HepG2 (cell line): ENCODE data around the gene NLRC3. TPM values are rescaled to one million over a fixed set of nuclear protein-coding genes. Genes with fewer than 3 reads are reported as not detected.
A peak's percentile ranks its signal among the peaks of the same experiment; 100 is the strongest.

Experiments
- CHCHD3 ChIP-seq: sonication (generic); formaldehyde crosslinking; IDR thresholded peaks from 2 replicates; pipeline ENCODE4 v1.8.0; 2022; ENCODE audit warnings: mild to moderate bottlenecking, missing genetic modification reagents, moderate library complexity
- CREB1 ChIP-seq, 2 experiments: fragments of 450-650 bp in 1 of 2; IDR thresholded peaks; 2 replicates each; pipeline ENCODE4 v1.6.1; 2016 to 2017; ENCODE audit warnings: control low read depth in 1 of 2, mild to moderate bottlenecking in 1 of 2, missing compliant biosample characterization in 1 of 2, missing genetic modification characterization in 1 of 2
- DMTF1 ChIP-seq: sonication (generic); formaldehyde crosslinking; IDR thresholded peaks from 2 replicates; pipeline ENCODE4 v1.4.0; 2020; ENCODE audit warnings: mild to moderate bottlenecking, missing genetic modification reagents
- DNMT1 ChIP-seq: sonication (generic); formaldehyde crosslinking; IDR thresholded peaks from 2 replicates; pipeline ENCODE4 v1.5.1; 2020; ENCODE audit warnings: mild to moderate bottlenecking, missing genetic modification reagents
- HBP1 ChIP-seq: IDR thresholded peaks from 2 replicates; pipeline ENCODE4 v1.6.1; 2016; ENCODE audit warnings: low read depth, control low read depth
- KMT2A ChIP-seq: sonication (generic); formaldehyde crosslinking; IDR thresholded peaks from 2 replicates; pipeline ENCODE4 v1.4.0; 2020; ENCODE audit warnings: missing genetic modification reagents
- MAX ChIP-seq: IDR thresholded peaks from 2 replicates; pipeline ENCODE4 v1.6.1; 2012; ENCODE audit warnings: inconsistent platforms
- MED8 ChIP-seq: sonication (generic); formaldehyde crosslinking; IDR thresholded peaks from 2 replicates; pipeline ENCODE4 v1.8.1; 2023; ENCODE audit warnings: mild to moderate bottlenecking, missing genetic modification reagents; ENCODE audit not compliant: insufficient replicate concordance
- MXI1 ChIP-seq: IDR thresholded peaks from 3 replicates; pipeline ENCODE4 v1.6.1; 2012; ENCODE audit warnings: low read depth, low read length, inconsistent platforms, borderline replicate concordance
- POGZ ChIP-seq: sonication (generic); formaldehyde crosslinking; IDR thresholded peaks from 2 replicates; pipeline ENCODE4 v1.4.0; 2020; ENCODE audit warnings: mild to moderate bottlenecking, missing genetic modification reagents
- REPIN1 ChIP-seq: sonication (generic); formaldehyde crosslinking; IDR thresholded peaks from 2 replicates; pipeline ENCODE4 v1.8.0; 2022; ENCODE audit warnings: missing genetic modification reagents, low read depth, mild to moderate bottlenecking, borderline replicate concordance
- SP1 ChIP-seq, 2 experiments: fragments of 450-650 bp in 1 of 2; sonication (generic) in 1 of 2; formaldehyde crosslinking in 1 of 2; IDR thresholded peaks; 2 replicates each; pipeline versions ENCODE4 v1.4.0 to v1.6.1; 2016 to 2020; ENCODE audit warnings: missing genetic modification reagents in 1 of 2
- SP4 ChIP-seq: sonication (generic); formaldehyde crosslinking; IDR thresholded peaks from 2 replicates; pipeline ENCODE4 v1.8.1; 2023; ENCODE audit warnings: mild to moderate bottlenecking, missing genetic modification reagents
- TBX3 ChIP-seq: fragments of 450-650 bp; IDR thresholded peaks from 2 replicates; pipeline ENCODE4 v1.6.1; 2017; ENCODE audit warnings: antibody characterized with exemption, mild to moderate bottlenecking, inconsistent platforms, borderline replicate concordance
- TFDP2 ChIP-seq: sonication (generic); formaldehyde crosslinking; IDR thresholded peaks from 2 replicates; pipeline ENCODE4 v1.4.0; 2020; ENCODE audit warnings: missing genetic modification reagents
- YEATS2 ChIP-seq: sonication (generic); formaldehyde crosslinking; IDR thresholded peaks from 2 replicates; pipeline ENCODE4 v1.4.0; 2020; ENCODE audit warnings: missing genetic modification reagents, borderline replicate concordance
- ZBTB7B ChIP-seq: sonication (generic); formaldehyde crosslinking; IDR thresholded peaks from 2 replicates; pipeline ENCODE4 v1.4.0; 2020; ENCODE audit warnings: missing genetic modification reagents
- ZFY ChIP-seq: sonication (generic); formaldehyde crosslinking; IDR thresholded peaks from 2 replicates; pipeline ENCODE4 v1.4.0; 2020; ENCODE audit warnings: missing genetic modification reagents
- ZNF101 ChIP-seq: sonication (generic); formaldehyde crosslinking; IDR thresholded peaks from 2 replicates; pipeline ENCODE4 v1.4.0; 2020; ENCODE audit warnings: mild to moderate bottlenecking, low read depth, missing genetic modification reagents, borderline replicate concordance
- ZNF562 ChIP-seq: sonication (generic); formaldehyde crosslinking; IDR thresholded peaks from 2 replicates; pipeline ENCODE4 v1.8.0; 2022; ENCODE audit warnings: missing genetic modification reagents, borderline replicate concordance
- ZNF724P ChIP-seq: sonication (generic); formaldehyde crosslinking; IDR thresholded peaks from 2 replicates; pipeline ENCODE4 v1.8.0; 2022; ENCODE audit warnings: missing genetic modification reagents, borderline replicate concordance
- ZNF747 ChIP-seq: sonication (generic); formaldehyde crosslinking; IDR thresholded peaks from 2 replicates; pipeline ENCODE4 v1.8.1; 2023; ENCODE audit warnings: missing genetic modification reagents, mild to moderate bottlenecking, borderline replicate concordance
- ZNF850 ChIP-seq: sonication (generic); formaldehyde crosslinking; conservative IDR thresholded peaks from 2 replicates; pipeline ENCODE4 v1.9.0; 2021; ENCODE audit warnings: mild to moderate bottlenecking, missing genetic modification reagents
- polyA plus RNA-seq, 8 experiments: library from polyadenylated mRNA; depleted of rRNA in 3 of 8; stranded (reverse) in 7 of 8; unstranded in 1 of 8; fragments of >200 nt; fragmentation: Illumina TruSeq in 4 of 8; extraction: Trizol in 4 of 8; gene quantifications; 2 replicates each; pipeline versions ENCODE4 v1.2.1 to v1.2.3, GENCODE V29; 2011 to 2016; ENCODE audit warnings: low read depth in 4 of 8, missing spikeins in 1 of 8, mixed read lengths in 1 of 8; ENCODE audit not compliant: insufficient read depth in 1 of 8
- total RNA-seq, 5 experiments: library from RNA; depleted of rRNA; stranded (reverse); fragments of >200 nt; fragmentation: Illumina TruSeq; extraction: Trizol; gene quantifications; 2 replicates each; pipeline ENCODE4 v1.2.3, GENCODE V29; 2016; ENCODE audit warnings: low read depth in 1 of 5

NLRC3 gene
- total and polyA plus RNA-seq, 2 of the 13 experiments (the other 11 are each of a cell fraction or from before 2014, with no cell fraction given), result not detected

GRCh38 chr16:3596101-3596861 lies 19.1 kb upstream of the NLRC3 start (continued):
- TF ChIP-seq TBX3 (peak; percentile 24; the same call in 1 of the 2 replicates), DNMT1 (no peak), POGZ (peak; percentile 47; the same call in 1 of the 2 replicates), MAX (peak; percentile 90), DMTF1 (CRISPR knock-in tag) (no peak), TFDP2 (CRISPR knock-in tag) (peak; percentile 85), MED8 (no peak), HBP1 (CRISPR knock-in tag) (0 out of 2 replicates have a peak, but pooled peaks have one; percentile 28), MXI1 (peak; percentile 63; the same call in 1 of the 3 replicates), ZFY (CRISPR knock-in tag) (peak; percentile 85), ZNF850 (CRISPR knock-in tag) (no peak), REPIN1 (CRISPR knock-in tag) (peak; percentile 92; the same call in 1 of the 2 replicates), SP1 (IDR thresholded peaks at IDR 0.05) (no peak), SP1 (CRISPR knock-in tag; IDR thresholded peaks at IDR 0.05) (peak; percentile 51; the same call in 1 of the 2 replicates), ZNF562 (CRISPR knock-in tag) (no peak), ZNF724P (CRISPR knock-in tag) (0 out of 2 replicates have a peak, but pooled peaks have one; percentile 58), KMT2A (CRISPR knock-in tag) (peak; percentile 50; the same call in 1 of the 2 replicates), ZNF101 (CRISPR knock-in tag) (no peak), ZBTB7B (CRISPR knock-in tag) (peak; percentile 92), SP4 (CRISPR knock-in tag) (peak; percentile 58; the same call in 1 of the 2 replicates), CHCHD3 (no peak), ZNF747 (no peak), YEATS2 (peak; percentile 66; the same call in 1 of the 2 replicates), CREB1 (IDR thresholded peaks at IDR 0.05) (peak; percentile 34; the same call in 1 of the 2 replicates), CREB1 (CRISPR knock-in tag; IDR thresholded peaks at IDR 0.05) (no peak)
